AG20443 (cell line): ENCODE data around the gene NES.

Experiments used
- DNase-seq: peaks from one replicate; pipeline ENCODE4 v3.0.0; 2012; ENCODE audit warnings: low spot score, mixed read lengths

NES gene

DNA sequence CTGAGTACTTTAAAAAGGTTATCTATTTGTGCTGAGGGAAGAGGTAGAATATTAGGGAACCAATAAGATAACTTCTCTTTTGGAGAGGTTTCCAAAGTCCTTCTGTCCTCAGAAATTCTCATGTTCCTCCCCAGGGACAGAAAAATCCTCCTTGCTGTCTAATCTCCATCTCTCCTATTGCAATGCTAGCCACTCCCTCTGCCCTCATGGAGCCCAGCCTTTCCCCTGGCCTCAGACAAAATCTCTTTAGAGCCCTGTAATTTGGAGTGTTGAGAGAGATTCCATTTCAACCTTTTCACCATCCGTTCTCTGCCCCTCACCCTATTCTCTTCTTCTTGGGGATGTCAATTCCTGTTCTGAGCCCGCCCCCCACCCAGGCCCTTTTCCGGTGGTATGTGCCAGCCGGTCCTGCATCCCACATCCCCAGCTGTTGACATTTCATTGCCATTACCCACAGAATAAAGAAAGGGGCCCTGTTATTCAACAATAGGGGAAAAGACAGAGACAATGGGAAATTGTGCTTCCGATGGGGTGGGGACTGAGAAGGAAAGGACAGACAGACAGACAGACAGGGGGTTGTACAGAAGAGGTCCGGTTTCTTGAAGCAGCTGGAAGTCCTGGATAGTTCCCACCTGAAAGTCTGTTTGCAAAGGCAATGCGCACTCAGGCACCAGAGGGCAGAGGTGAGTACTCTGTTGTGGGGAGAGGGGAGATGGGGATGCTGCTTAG, 58.2 kb downstream of the NES start, which contains the start of gene HAPLN2:
HAPLN2 (plus strand) TSS at position 563 of the 729 bp plus-strand sequence. CDS start 4,076 bp downstream, outside the sequence.
- no peak for DNase-seq
